H9 (cell line): ENCODE results near the gene FBXO30. TPM values are rescaled to one million over a fixed set of nuclear protein-coding genes. Genes with fewer than 3 reads are reported as not detected.

Source experiments
- DNase-seq: peaks from one replicate; pipeline ENCODE4 v3.0.0-alpha.2; 2017
- H2AFZ ChIP-seq: one replicate; pipeline ENCODE4 v1.6.1; 2013; ENCODE audit warnings: mild to moderate bottlenecking, low read length, control low read depth, moderate library complexity
- H2AK5ac ChIP-seq: 2 replicates; pipeline ENCODE4 v1.6.1; 2013; ENCODE audit warnings: low read length, control low read depth, mixed read lengths; ENCODE audit not compliant: insufficient read length
- H2BK120ac ChIP-seq: one replicate; pipeline ENCODE4 v1.6.1; 2013; ENCODE audit warnings: low read depth, mild to moderate bottlenecking, low read length, control low read depth, inconsistent platforms; ENCODE audit not compliant: poor library complexity, severe bottlenecking
- H2BK12ac ChIP-seq: 2 replicates; pipeline ENCODE4 v1.6.1; 2013; ENCODE audit warnings: low read length, control low read depth, mixed read lengths, low read depth; ENCODE audit not compliant: insufficient read length
- H2BK15ac ChIP-seq: 2 replicates; pipeline ENCODE4 v1.6.1; 2013; ENCODE audit warnings: low read depth, low read length, control low read depth
- H2BK20ac ChIP-seq: one replicate; pipeline ENCODE4 v1.6.1; 2013; ENCODE audit warnings: low read depth, mild to moderate bottlenecking, low read length, control low read depth, inconsistent platforms; ENCODE audit not compliant: poor library complexity, severe bottlenecking
- H2BK5ac ChIP-seq: 2 replicates; pipeline ENCODE4 v1.6.1; 2013; ENCODE audit warnings: low read length, control low read depth, mixed read lengths; ENCODE audit not compliant: insufficient read length
- H3K14ac ChIP-seq: 2 replicates; pipeline ENCODE4 v1.6.1; 2013; ENCODE audit warnings: low read length, control low read depth; ENCODE audit not compliant: insufficient read depth
- H3K18ac ChIP-seq: 2 replicates; pipeline ENCODE4 v1.6.1; 2013; ENCODE audit warnings: low read depth, mild to moderate bottlenecking, mixed read lengths, low read length, control low read depth; ENCODE audit not compliant: insufficient read length
- H3K23ac ChIP-seq: 2 replicates; pipeline ENCODE4 v1.6.1; 2013; ENCODE audit warnings: low read length, control low read depth, mixed read lengths, low read depth; ENCODE audit not compliant: insufficient read length
- H3K23me2 ChIP-seq: 2 replicates; pipeline ENCODE4 v1.6.1; 2013; ENCODE audit warnings: low read depth, mild to moderate bottlenecking, mixed read lengths, low read length, control low read depth; ENCODE audit not compliant: insufficient read length, poor library complexity, severe bottlenecking
- H3K27ac ChIP-seq: 2 replicates; pipeline ENCODE4 v1.5.1; 2013; ENCODE audit warnings: low read length, control low read depth, mixed read lengths, low read depth; ENCODE audit not compliant: insufficient read length
- H3K27me3 ChIP-seq: 2 replicates; pipeline ENCODE4 v1.6.1; 2013; ENCODE audit warnings: low read length, control low read depth, inconsistent platforms; ENCODE audit not compliant: insufficient read depth
- H3K4ac ChIP-seq: 2 replicates; pipeline ENCODE4 v1.6.1; 2013; ENCODE audit warnings: low read depth, mild to moderate bottlenecking, control low read depth, inconsistent platforms, low read length, moderate library complexity
- H3K4me1 ChIP-seq: 2 replicates; pipeline ENCODE4 v1.6.1; 2013; ENCODE audit warnings: low read length, control low read depth, inconsistent platforms; ENCODE audit not compliant: insufficient read depth
- H3K4me2 ChIP-seq: 2 replicates; pipeline ENCODE4 v1.6.1; 2013; ENCODE audit warnings: low read length, control low read depth, mixed read lengths; ENCODE audit not compliant: insufficient read length, insufficient read depth
- H3K56ac ChIP-seq: 2 replicates; pipeline ENCODE4 v1.6.1; 2013; ENCODE audit warnings: low read depth, mild to moderate bottlenecking, mixed read lengths, low read length, control low read depth; ENCODE audit not compliant: insufficient read length
- H3K79me1 ChIP-seq: 2 replicates; pipeline ENCODE4 v1.6.1; 2013; ENCODE audit warnings: low read depth, mild to moderate bottlenecking, moderate library complexity, low read length, control low read depth, inconsistent platforms; ENCODE audit not compliant: insufficient read depth, poor library complexity, severe bottlenecking
- H3K79me2 ChIP-seq: 2 replicates; pipeline ENCODE4 v1.6.1; 2013; ENCODE audit warnings: low read length, control low read depth, inconsistent platforms; ENCODE audit not compliant: insufficient read depth
- H3K9ac ChIP-seq: 2 replicates; pipeline ENCODE4 v1.6.1; 2013; ENCODE audit warnings: low read length, control low read depth, mixed read lengths; ENCODE audit not compliant: insufficient read length; ENCODE audit errors: extremely low read depth
- H3K9me3 ChIP-seq: one replicate; pipeline ENCODE4 v1.6.1; 2013; ENCODE audit warnings: low read depth, low read length, inconsistent platforms; ENCODE audit not compliant: control insufficient read depth
- H3T11ph ChIP-seq: one replicate; pipeline ENCODE4 v1.6.1; 2013; ENCODE audit warnings: mild to moderate bottlenecking, low read length, control low read depth, inconsistent platforms
- H4K20me1 ChIP-seq: one replicate; pipeline ENCODE4 v1.6.1; 2013; ENCODE audit not compliant: control insufficient read depth, insufficient read length, insufficient read depth
- H4K5ac ChIP-seq: 2 replicates; pipeline ENCODE4 v1.6.1; 2013; ENCODE audit warnings: low read depth, mild to moderate bottlenecking, mixed read lengths, low read length, control low read depth; ENCODE audit not compliant: insufficient read length
- H4K8ac ChIP-seq: replicated peaks from 2 replicates; pipeline ENCODE4 v1.6.1; 2013; ENCODE audit warnings: low read length, control low read depth, mixed read lengths, low read depth; ENCODE audit not compliant: insufficient read length
- H4K91ac ChIP-seq: 2 replicates; pipeline ENCODE4 v1.6.1; 2013; ENCODE audit warnings: low read depth, mild to moderate bottlenecking, moderate library complexity, mixed read lengths, low read length, control low read depth; ENCODE audit not compliant: insufficient read length
- H3K27ac Mint-ChIP-seq, 3 experiments: 2 replicates in 2 of 3; 3 replicates in 1 of 3; pipeline ENCODE4 v1.8.0; 2020 to 2021; ENCODE audit warnings: mixed read lengths in 3 of 3, mild to moderate bottlenecking in 1 of 3, moderate library complexity in 1 of 3
- H3K27me3 Mint-ChIP-seq: 2 replicates; pipeline ENCODE4 v1.8.0; 2021; ENCODE audit warnings: low read depth, mild to moderate bottlenecking, moderate library complexity, mixed read lengths
- H3K36me3 Mint-ChIP-seq, 3 experiments: 2 replicates in 2 of 3; 3 replicates in 1 of 3; pipeline ENCODE4 v1.8.0; 2020 to 2021; ENCODE audit warnings: low read depth in 3 of 3, mixed read lengths in 3 of 3; ENCODE audit not compliant: insufficient read depth in 1 of 3
- H3K4me1 Mint-ChIP-seq, 2 experiments: 2 replicates each; pipeline ENCODE4 v1.8.0; 2020; ENCODE audit warnings: mixed read lengths in 2 of 2
- H3K4me3 Mint-ChIP-seq, 2 experiments: 2 replicates in 1 of 2; 3 replicates in 1 of 2; pipeline ENCODE4 v1.8.0; 2020 to 2021; ENCODE audit warnings: mild to moderate bottlenecking in 2 of 2, mixed read lengths in 2 of 2, moderate library complexity in 1 of 2
- H3K9me3 Mint-ChIP-seq, 2 experiments: 2 replicates in 1 of 2; 3 replicates in 1 of 2; pipeline ENCODE4 v1.8.0; 2020; ENCODE audit warnings: mild to moderate bottlenecking in 2 of 2, mixed read lengths in 2 of 2, moderate library complexity in 1 of 2
- total RNA-seq: library from RNA; stranded (reverse); gene quantifications from 2 replicates; pipeline ENCODE4 v1.2.1, GENCODE V29; 2021
- TF ChIP-seq, protein P1 (sequence below): fragments of 200-600 bp; sonication (generic); conservative IDR thresholded peaks from 3 replicates; pipeline ENCODE4 v1.8.0; 2021; ENCODE audit warnings: antibody characterized with exemption, mild to moderate bottlenecking

FBXO30 gene
- total RNA-seq, 1 experiment from 2014 or later, result 16.9 TPM

DNA sequence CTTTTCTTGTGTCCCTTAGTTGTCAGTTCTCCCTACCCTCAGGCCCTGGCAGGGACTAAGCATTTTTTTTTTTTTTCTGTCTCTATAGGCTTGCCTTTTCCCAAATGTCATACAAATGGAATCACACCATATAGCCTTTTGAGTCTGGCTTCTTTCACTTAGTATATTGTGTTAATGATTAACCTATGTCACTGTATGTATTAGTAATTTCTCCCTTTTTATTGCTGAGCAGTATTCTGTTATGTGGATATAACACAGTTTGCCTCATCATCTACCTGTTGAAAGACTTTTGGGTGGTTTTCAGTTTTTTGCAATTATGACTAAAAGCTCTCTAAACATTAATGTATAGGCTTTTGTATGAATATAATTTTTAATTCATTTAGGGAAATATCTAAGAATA lies 16.0 kb upstream of the FBXO30 start:
- no peak overlapping the region for H3K18ac ChIP-seq
- H3K27ac ChIP-seq, result no peak overlapping the region
- no peak overlapping the region for H2BK12ac ChIP-seq
- no peak overlapping the region for H4K8ac ChIP-seq
- no peak overlapping the region for H2AK5ac ChIP-seq
- H3T11ph ChIP-seq, result no peak overlapping the region
- H3K79me2 ChIP-seq, result no peaks in the 10 kb centered on the region
- no peak overlapping the region for H2BK15ac ChIP-seq
- H4K91ac ChIP-seq, result no peak overlapping the region
- no peak overlapping the region for H2BK20ac ChIP-seq
- TF ChIP-seq, protein P1, sequence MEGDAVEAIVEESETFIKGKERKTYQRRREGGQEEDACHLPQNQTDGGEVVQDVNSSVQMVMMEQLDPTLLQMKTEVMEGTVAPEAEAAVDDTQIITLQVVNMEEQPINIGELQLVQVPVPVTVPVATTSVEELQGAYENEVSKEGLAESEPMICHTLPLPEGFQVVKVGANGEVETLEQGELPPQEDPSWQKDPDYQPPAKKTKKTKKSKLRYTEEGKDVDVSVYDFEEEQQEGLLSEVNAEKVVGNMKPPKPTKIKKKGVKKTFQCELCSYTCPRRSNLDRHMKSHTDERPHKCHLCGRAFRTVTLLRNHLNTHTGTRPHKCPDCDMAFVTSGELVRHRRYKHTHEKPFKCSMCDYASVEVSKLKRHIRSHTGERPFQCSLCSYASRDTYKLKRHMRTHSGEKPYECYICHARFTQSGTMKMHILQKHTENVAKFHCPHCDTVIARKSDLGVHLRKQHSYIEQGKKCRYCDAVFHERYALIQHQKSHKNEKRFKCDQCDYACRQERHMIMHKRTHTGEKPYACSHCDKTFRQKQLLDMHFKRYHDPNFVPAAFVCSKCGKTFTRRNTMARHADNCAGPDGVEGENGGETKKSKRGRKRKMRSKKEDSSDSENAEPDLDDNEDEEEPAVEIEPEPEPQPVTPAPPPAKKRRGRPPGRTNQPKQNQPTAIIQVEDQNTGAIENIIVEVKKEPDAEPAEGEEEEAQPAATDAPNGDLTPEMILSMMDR, result no peak
- no peaks in the 10 kb centered on the region for H3K36me3 Mint-ChIP-seq
- H3K27ac Mint-ChIP-seq, result no peak overlapping the region
- H4K5ac ChIP-seq, result no peak overlapping the region
- H3K23ac ChIP-seq, result no peak overlapping the region
- H3K4ac ChIP-seq, result no peak overlapping the region
- peaks cover 6 to 9% of the 10 kb centered on the region in 2 experiments for H3K4me1 Mint-ChIP-seq
- no peak for DNase-seq
- no peaks in the 10 kb centered on the region for H3K9me3 Mint-ChIP-seq
- no peaks in the 10 kb centered on the region for H4K20me1 ChIP-seq
- H3K79me1 ChIP-seq, result no peaks in the 10 kb centered on the region
- H2AFZ ChIP-seq, result no peak overlapping the region
- H3K4me2 ChIP-seq, result no peak overlapping the region
- H3K27me3 Mint-ChIP-seq, result no peaks in the 10 kb centered on the region
- no peak overlapping the region for H3K56ac ChIP-seq
- H3K4me1 ChIP-seq, result no peaks in the 10 kb centered on the region
- no peak overlapping the region for H2BK120ac ChIP-seq
- H3K9me3 ChIP-seq, result no peaks in the 10 kb centered on the region
- no peaks in the 10 kb centered on the region for H3K27me3 ChIP-seq
- no peak overlapping the region for H2BK5ac ChIP-seq
- no peak overlapping the region for H3K14ac ChIP-seq
- H3K23me2 ChIP-seq, result no peaks in the 10 kb centered on the region
- no peak overlapping the region for H3K4me3 Mint-ChIP-seq
- H3K9ac ChIP-seq, result no peak overlapping the region
